Pancreas (tissue), 10 donors: ENCODE data around the gene RNASE13. TPM values are rescaled to one million over a fixed set of nuclear protein-coding genes. Genes with fewer than 3 reads are reported as not detected.

Experiments used
- ATAC-seq, 4 donors: fragments of 200-7000 bp; cut with Tn5 transposase; one replicate each; pipeline versions ENCODE4 v1.8.0 to v1.9.1; 2020; ENCODE audit warnings: mild to moderate bottlenecking in 4 of 4, moderate library complexity in 4 of 4
- DNase-seq, 6 donors: peaks; one replicate each; pipeline ENCODE4 v3.0.0-alpha.2; 2020
- FAIRE-seq: peaks from 2 replicates; lab custom pipeline; 2012; peaks lifted over from hg19 to GRCh38; lab: Jason Lieb, UNC
- H3K27ac ChIP-seq, 4 donors: fragments of 200-600 bp; sonication (generic); 1 replicate in 3 of 4; 2 replicates in 1 of 4; pipeline versions ENCODE4 v1.5.0 to v1.8.0; 2020
- H3K27me3 ChIP-seq, 4 donors: fragments of 200-600 bp; one replicate each; pipeline ENCODE4 v1.8.0; 2021
- H3K36me3 ChIP-seq, 3 donors: fragments of 200-600 bp; sonication (generic) in 1 of 3; one replicate each; pipeline versions ENCODE4 v1.5.0 to v1.8.0; 2020 to 2021
- H3K4me1 ChIP-seq, 3 donors: fragments of 200-600 bp; one replicate each; pipeline ENCODE4 v1.8.0; 2021
- H3K4me3 ChIP-seq, 4 donors: fragments of 200-600 bp; sonication (generic) in 2 of 4; one replicate each; pipeline versions ENCODE4 v1.5.0 to v1.8.0; 2020 to 2021
- H3K9me3 ChIP-seq, 4 donors: fragments of 200-600 bp; one replicate each; pipeline ENCODE4 v1.8.0; 2021
- WGBS, 2 donors: extraction: QIAGEN DNeasy Blood & Tissue Kit; methylation state at CpG; one replicate each; pipeline ENCODE4 v1.1.7; 2013; 5-methylcytosine and 5-hydroxymethylcytosine counted together
- intact Hi-C, 3 donors: fragments of 100-400 bp; cut with DNase I; formaldehyde crosslinking; loops; one replicate each; pipeline versions ENCODE4 v1.11.1 to v1.14.2; 2022
- polyA plus RNA-seq, 2 donors: library from polyadenylated mRNA; stranded (reverse); fragments of 200-250 nt; gene quantifications; one replicate each; pipeline ENCODE4 v1.2.3, GENCODE V29; 2013
- total RNA-seq, 6 donors: library from RNA; stranded (reverse); fragmentation: NEBNext Ultra II Directional in 4 of 6; extraction: Animal tissue kit (Norgen Biotek cat#: 25700) in 4 of 6; gene quantifications; one replicate each; pipeline versions ENCODE4 v1.2.1 to v1.2.4, GENCODE V29; 2021 to 2023
- TF ChIP-seq, protein P1 (sequence below), 4 donors: fragments of 200-600 bp; sonication (generic) in 3 of 4; IDR thresholded peaks; one replicate each; pipeline versions ENCODE4 v1.5.0 to v1.8.0; 2021; ENCODE audit warnings: antibody characterized with exemption in 4 of 4
- donor health status: healthy with polysubstance abuse.
- donor health status: DM: no; HTN: no; CAD: no; lungs with moderate emphysema.
- donor health status: DM: no; HTN: no; CAD: no.
- donor health status: control.
- donor health status: control.
- donor health status: Bipolar disorder and iron deficiency.
- donor health status: DM: yes; HTN: yes; CAD: no.
- donor health status: DM: no; HTN: no; CAD: no.
- donor health status: DM: no; HTN: no; CAD: no.
- donor health status: DM: yes; HTN: yes; CAD: no.

RNASE13 gene
- total and polyA plus RNA-seq, 8 donors, result 0.08 to 0.23 (median 0.13) TPM; not detected in 4

GRCh38 chr14:21032326-21033132, 2.1 kb downstream of the RNASE13 start:
- no peak overlapping the region for H3K27ac ChIP-seq
- ATAC-seq (no peak), FAIRE-seq (no peak), DNase-seq (no peak)
- TF ChIP-seq, protein P1, sequence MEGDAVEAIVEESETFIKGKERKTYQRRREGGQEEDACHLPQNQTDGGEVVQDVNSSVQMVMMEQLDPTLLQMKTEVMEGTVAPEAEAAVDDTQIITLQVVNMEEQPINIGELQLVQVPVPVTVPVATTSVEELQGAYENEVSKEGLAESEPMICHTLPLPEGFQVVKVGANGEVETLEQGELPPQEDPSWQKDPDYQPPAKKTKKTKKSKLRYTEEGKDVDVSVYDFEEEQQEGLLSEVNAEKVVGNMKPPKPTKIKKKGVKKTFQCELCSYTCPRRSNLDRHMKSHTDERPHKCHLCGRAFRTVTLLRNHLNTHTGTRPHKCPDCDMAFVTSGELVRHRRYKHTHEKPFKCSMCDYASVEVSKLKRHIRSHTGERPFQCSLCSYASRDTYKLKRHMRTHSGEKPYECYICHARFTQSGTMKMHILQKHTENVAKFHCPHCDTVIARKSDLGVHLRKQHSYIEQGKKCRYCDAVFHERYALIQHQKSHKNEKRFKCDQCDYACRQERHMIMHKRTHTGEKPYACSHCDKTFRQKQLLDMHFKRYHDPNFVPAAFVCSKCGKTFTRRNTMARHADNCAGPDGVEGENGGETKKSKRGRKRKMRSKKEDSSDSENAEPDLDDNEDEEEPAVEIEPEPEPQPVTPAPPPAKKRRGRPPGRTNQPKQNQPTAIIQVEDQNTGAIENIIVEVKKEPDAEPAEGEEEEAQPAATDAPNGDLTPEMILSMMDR (IDR thresholded peaks at IDR 0.05), result no peak
- no peak overlapping the region for H3K4me3 ChIP-seq
- no peaks in the 10 kb centered on the region for H3K9me3 ChIP-seq
- H3K4me1 ChIP-seq, result no peaks in the 10 kb centered on the region
- intact Hi-C loops, result no loop called here
- no peaks in the 10 kb centered on the region for H3K36me3 ChIP-seq
- 78 to 79% methylated on average over 5 of the region's 5 CpGs for WGBS, 2 donors
- H3K27me3 ChIP-seq, result no peaks in the 10 kb centered on the region

- TF ChIP-seq, protein P1 (IDR thresholded peaks at IDR 0.05), result no peak
- H3K36me3 ChIP-seq, result no peaks in the 10 kb centered on the region
- H3K9me3 ChIP-seq, result no peaks in the 10 kb centered on the region
- ATAC-seq (no peak), FAIRE-seq (no peak), DNase-seq (no peak)
- H3K4me3 ChIP-seq, result no peak overlapping the region
- intact Hi-C loops, result no loop called here
- H3K27ac ChIP-seq, result no peak overlapping the region
- 82 to 89% methylated on average over 12 of the region's 12 CpGs for WGBS, 2 donors
- no peaks in the 10 kb centered on the region for H3K4me1 ChIP-seq
- H3K27me3 ChIP-seq, result no peaks in the 10 kb centered on the region
These were observed 4.1 kb downstream of the RNASE13 start for GRCh38 chr14:21030531-21030930.

GRCh38 chr14:21029917-21030316, 4.7 kb downstream of the RNASE13 start, which contains the start of gene TPPP2:
Gene TPPP2, plus strand, starts transcription at chr14:21030217. Its CDS starts 365 bp downstream, at chr14:21030582.
- ATAC-seq (no peak), FAIRE-seq (no peak), DNase-seq (no peak)
- Histone ChIP-seq H3K36me3 (no peaks in the 10 kb centered on the region), H3K27ac (no peak within 1 kb of the TSS), H3K9me3 (no peaks in the 10 kb centered on the region), H3K4me3 (no peak within 1 kb of the TSS), H3K27me3 (no peaks in the 10 kb centered on the region), H3K4me1 (no peaks in the 10 kb centered on the region)
- 86 to 90% methylated on average over 5 of the region's 5 CpGs for WGBS, 2 donors
- intact Hi-C loops, result no loop called here
- TF ChIP-seq, protein P1 (IDR thresholded peaks at IDR 0.05), result no peak

DNA sequence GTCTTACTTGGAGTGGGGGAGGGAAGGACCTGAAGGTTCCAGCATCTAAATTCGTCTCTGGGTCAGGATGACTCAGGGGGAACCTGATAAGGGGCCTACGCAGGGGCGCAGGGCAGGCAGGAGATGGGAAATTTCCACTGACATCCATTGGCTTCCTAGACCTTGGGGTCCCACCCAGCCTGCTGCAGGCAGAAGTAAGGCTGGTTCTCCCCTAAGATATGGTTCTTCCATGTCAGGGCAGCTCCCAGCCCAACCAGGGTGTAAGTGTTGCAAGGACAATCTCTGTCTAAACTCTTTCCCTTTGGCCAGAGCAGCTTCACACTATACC, 7.7 kb downstream of the RNASE13 start:
- H3K27me3 ChIP-seq, result no peaks in the 10 kb centered on the region
- no peaks in the 10 kb centered on the region for H3K36me3 ChIP-seq
- FAIRE-seq (no peak), DNase-seq (no peak), ATAC-seq (no peak)
- H3K4me1 ChIP-seq, result peaks cover 0 to 5% (median 3%) of the 10 kb centered on the region in 3 donors
- 46 to 50% methylated on average over 3 of the region's 3 CpGs for WGBS, 2 donors
- H3K9me3 ChIP-seq, result no peaks in the 10 kb centered on the region
- TF ChIP-seq, protein P1 (IDR thresholded peaks at IDR 0.05), result no peak
- peak overlapping the region in 1 of 4 donors; percentile 16 for H3K27ac ChIP-seq
- no peak overlapping the region for H3K4me3 ChIP-seq
- intact Hi-C loops, result no loop called here
